HT-29 (cell line): Measurements from ENCODE around the gene OAS3. TPM values are rescaled to one million over a fixed set of nuclear protein-coding genes. Genes with fewer than 3 reads are reported as not detected.
"Not testable (repeated sequence)": the region's sequence is repeated elsewhere in the genome, so short reads cannot be mapped to it uniquely, and the experiment has no call there.

Source experiments
- DNase-seq: peaks from one replicate; pipeline ENCODE4 v3.0.0-alpha.2; 2015; ENCODE audit warnings: low spot score
- total RNA-seq: library from RNA; depleted of rRNA; stranded (reverse); fragments of >200 nt; shearing (Covaris generic); gene quantifications from 2 replicates; pipeline ENCODE4 v1.2.3, GENCODE V29; 2014

Gene OAS3
- total RNA-seq, 1 experiment from 2014 or later: 70.9 TPM

GRCh38 chr12:112919121-112919520 is 19.2 kb upstream of the OAS3 start:
- no peak for DNase-seq

GRCh38 chr12:112924986-112925385 is 13.3 kb upstream of the OAS3 start:
- peak; percentile 47 for DNase-seq

GRCh38 chr12:112926416-112927033 is 11.7 kb upstream of the OAS3 start:
- DNase-seq: not testable (repeated sequence)

- DNase-seq: no peak
Measured at GRCh38 chr12:112927475-112927874, 10.8 kb upstream of the OAS3 start.

GRCh38 chr12:112927925-112928324 is 10.3 kb upstream of the OAS3 start:
- no peak for DNase-seq

- DNase-seq: no peak
Measured at GRCh38 chr12:112928978-112929377, 9.3 kb upstream of the OAS3 start.

- DNase-seq: no peak
Measured at GRCh38 chr12:112929715-112930114, 8.6 kb upstream of the OAS3 start.

- DNase-seq: no peak
Measured at GRCh38 chr12:112930350-112930749, 7.9 kb upstream of the OAS3 start.

- peak; percentile 33 for DNase-seq
Measured at GRCh38 chr12:112932485-112933128, 5.7 kb upstream of the OAS3 start.

GRCh38 chr12:112933129-112933505 is 5.2 kb upstream of the OAS3 start:
- no peak for DNase-seq

- no peak for DNase-seq
Measured at GRCh38 chr12:112936264-112936663, 2.0 kb upstream of the OAS3 start.

GRCh38 chr12:112936927-112937326 is 1.3 kb upstream of the OAS3 start:
- no peak for DNase-seq

- DNase-seq: no peak
Measured at GRCh38 chr12:112938751-112939150, 477 bp downstream of the OAS3 start.

- DNase-seq: no peak
Measured at GRCh38 chr12:112939761-112940381, 1.6 kb downstream of the OAS3 start.

GRCh38 chr12:112941528-112942335 is 3.5 kb downstream of the OAS3 start:
- no peak for DNase-seq

GRCh38 chr12:112942572-112942971 is 4.3 kb downstream of the OAS3 start:
- no peak for DNase-seq

GRCh38 chr12:112944024-112944690 is 5.9 kb downstream of the OAS3 start:
- no peak for DNase-seq

GRCh38 chr12:112945515-112945914 is 7.2 kb downstream of the OAS3 start:
- no peak for DNase-seq

- DNase-seq: no peak
Measured at GRCh38 chr12:112946236-112947000, 8.1 kb downstream of the OAS3 start.

- DNase-seq: no peak
Measured at GRCh38 chr12:112947314-112947713, 9.0 kb downstream of the OAS3 start.

GRCh38 chr12:112947761-112948160 is 9.5 kb downstream of the OAS3 start:
- DNase-seq: no peak
